H9 (cell line): ENCODE results near the gene KAT6B. TPM values are rescaled to one million over a fixed set of nuclear protein-coding genes. Genes with fewer than 3 reads are reported as not detected.

Experiments used
- DNase-seq: peaks from one replicate; pipeline ENCODE4 v3.0.0-alpha.2; 2017
- H2AFZ ChIP-seq: one replicate; pipeline ENCODE4 v1.6.1; 2013; ENCODE audit warnings: mild to moderate bottlenecking, low read length, control low read depth, moderate library complexity
- H2AK5ac ChIP-seq: 2 replicates; pipeline ENCODE4 v1.6.1; 2013; ENCODE audit warnings: low read length, control low read depth, mixed read lengths; ENCODE audit not compliant: insufficient read length
- H2BK120ac ChIP-seq: one replicate; pipeline ENCODE4 v1.6.1; 2013; ENCODE audit warnings: low read depth, mild to moderate bottlenecking, low read length, control low read depth, inconsistent platforms; ENCODE audit not compliant: poor library complexity, severe bottlenecking
- H2BK12ac ChIP-seq: 2 replicates; pipeline ENCODE4 v1.6.1; 2013; ENCODE audit warnings: low read length, control low read depth, mixed read lengths, low read depth; ENCODE audit not compliant: insufficient read length
- H2BK15ac ChIP-seq: 2 replicates; pipeline ENCODE4 v1.6.1; 2013; ENCODE audit warnings: low read depth, low read length, control low read depth
- H2BK20ac ChIP-seq: one replicate; pipeline ENCODE4 v1.6.1; 2013; ENCODE audit warnings: low read depth, mild to moderate bottlenecking, low read length, control low read depth, inconsistent platforms; ENCODE audit not compliant: poor library complexity, severe bottlenecking
- H2BK5ac ChIP-seq: 2 replicates; pipeline ENCODE4 v1.6.1; 2013; ENCODE audit warnings: low read length, control low read depth, mixed read lengths; ENCODE audit not compliant: insufficient read length
- H3K14ac ChIP-seq: 2 replicates; pipeline ENCODE4 v1.6.1; 2013; ENCODE audit warnings: low read length, control low read depth; ENCODE audit not compliant: insufficient read depth
- H3K18ac ChIP-seq: 2 replicates; pipeline ENCODE4 v1.6.1; 2013; ENCODE audit warnings: low read depth, mild to moderate bottlenecking, mixed read lengths, low read length, control low read depth; ENCODE audit not compliant: insufficient read length
- H3K23ac ChIP-seq: 2 replicates; pipeline ENCODE4 v1.6.1; 2013; ENCODE audit warnings: low read length, control low read depth, mixed read lengths, low read depth; ENCODE audit not compliant: insufficient read length
- H3K23me2 ChIP-seq: 2 replicates; pipeline ENCODE4 v1.6.1; 2013; ENCODE audit warnings: low read depth, mild to moderate bottlenecking, mixed read lengths, low read length, control low read depth; ENCODE audit not compliant: insufficient read length, poor library complexity, severe bottlenecking
- H3K27ac ChIP-seq: 2 replicates; pipeline ENCODE4 v1.5.1; 2013; ENCODE audit warnings: low read length, control low read depth, mixed read lengths, low read depth; ENCODE audit not compliant: insufficient read length
- H3K27me3 ChIP-seq: 2 replicates; pipeline ENCODE4 v1.6.1; 2013; ENCODE audit warnings: low read length, control low read depth, inconsistent platforms; ENCODE audit not compliant: insufficient read depth
- H3K4ac ChIP-seq: 2 replicates; pipeline ENCODE4 v1.6.1; 2013; ENCODE audit warnings: low read depth, mild to moderate bottlenecking, control low read depth, inconsistent platforms, low read length, moderate library complexity
- H3K4me1 ChIP-seq: 2 replicates; pipeline ENCODE4 v1.6.1; 2013; ENCODE audit warnings: low read length, control low read depth, inconsistent platforms; ENCODE audit not compliant: insufficient read depth
- H3K4me2 ChIP-seq: 2 replicates; pipeline ENCODE4 v1.6.1; 2013; ENCODE audit warnings: low read length, control low read depth, mixed read lengths; ENCODE audit not compliant: insufficient read length, insufficient read depth
- H3K56ac ChIP-seq: 2 replicates; pipeline ENCODE4 v1.6.1; 2013; ENCODE audit warnings: low read depth, mild to moderate bottlenecking, mixed read lengths, low read length, control low read depth; ENCODE audit not compliant: insufficient read length
- H3K79me1 ChIP-seq: 2 replicates; pipeline ENCODE4 v1.6.1; 2013; ENCODE audit warnings: low read depth, mild to moderate bottlenecking, moderate library complexity, low read length, control low read depth, inconsistent platforms; ENCODE audit not compliant: insufficient read depth, poor library complexity, severe bottlenecking
- H3K79me2 ChIP-seq: 2 replicates; pipeline ENCODE4 v1.6.1; 2013; ENCODE audit warnings: low read length, control low read depth, inconsistent platforms; ENCODE audit not compliant: insufficient read depth
- H3K9ac ChIP-seq: 2 replicates; pipeline ENCODE4 v1.6.1; 2013; ENCODE audit warnings: low read length, control low read depth, mixed read lengths; ENCODE audit not compliant: insufficient read length; ENCODE audit errors: extremely low read depth
- H3K9me3 ChIP-seq: one replicate; pipeline ENCODE4 v1.6.1; 2013; ENCODE audit warnings: low read depth, low read length, inconsistent platforms; ENCODE audit not compliant: control insufficient read depth
- H3T11ph ChIP-seq: one replicate; pipeline ENCODE4 v1.6.1; 2013; ENCODE audit warnings: mild to moderate bottlenecking, low read length, control low read depth, inconsistent platforms
- H4K20me1 ChIP-seq: one replicate; pipeline ENCODE4 v1.6.1; 2013; ENCODE audit not compliant: control insufficient read depth, insufficient read length, insufficient read depth
- H4K5ac ChIP-seq: 2 replicates; pipeline ENCODE4 v1.6.1; 2013; ENCODE audit warnings: low read depth, mild to moderate bottlenecking, mixed read lengths, low read length, control low read depth; ENCODE audit not compliant: insufficient read length
- H4K8ac ChIP-seq: replicated peaks from 2 replicates; pipeline ENCODE4 v1.6.1; 2013; ENCODE audit warnings: low read length, control low read depth, mixed read lengths, low read depth; ENCODE audit not compliant: insufficient read length
- H4K91ac ChIP-seq: 2 replicates; pipeline ENCODE4 v1.6.1; 2013; ENCODE audit warnings: low read depth, mild to moderate bottlenecking, moderate library complexity, mixed read lengths, low read length, control low read depth; ENCODE audit not compliant: insufficient read length
- H3K27ac Mint-ChIP-seq, 3 experiments: 2 replicates in 2 of 3; 3 replicates in 1 of 3; pipeline ENCODE4 v1.8.0; 2020 to 2021; ENCODE audit warnings: mixed read lengths in 3 of 3, mild to moderate bottlenecking in 1 of 3, moderate library complexity in 1 of 3
- H3K27me3 Mint-ChIP-seq: 2 replicates; pipeline ENCODE4 v1.8.0; 2021; ENCODE audit warnings: low read depth, mild to moderate bottlenecking, moderate library complexity, mixed read lengths
- H3K36me3 Mint-ChIP-seq, 3 experiments: 2 replicates in 2 of 3; 3 replicates in 1 of 3; pipeline ENCODE4 v1.8.0; 2020 to 2021; ENCODE audit warnings: low read depth in 3 of 3, mixed read lengths in 3 of 3; ENCODE audit not compliant: insufficient read depth in 1 of 3
- H3K4me1 Mint-ChIP-seq, 2 experiments: 2 replicates each; pipeline ENCODE4 v1.8.0; 2020; ENCODE audit warnings: mixed read lengths in 2 of 2
- H3K4me3 Mint-ChIP-seq, 2 experiments: 2 replicates in 1 of 2; 3 replicates in 1 of 2; pipeline ENCODE4 v1.8.0; 2020 to 2021; ENCODE audit warnings: mild to moderate bottlenecking in 2 of 2, mixed read lengths in 2 of 2, moderate library complexity in 1 of 2
- H3K9me3 Mint-ChIP-seq, 2 experiments: 2 replicates in 1 of 2; 3 replicates in 1 of 2; pipeline ENCODE4 v1.8.0; 2020; ENCODE audit warnings: mild to moderate bottlenecking in 2 of 2, mixed read lengths in 2 of 2, moderate library complexity in 1 of 2
- CTCF ChIP-seq: fragments of 200-600 bp; sonication (generic); conservative IDR thresholded peaks from 3 replicates; pipeline ENCODE4 v1.8.0; 2021; ENCODE audit warnings: antibody characterized with exemption, mild to moderate bottlenecking
- WGBS: extraction: QIAGEN DNeasy Blood & Tissue Kit; methylation state at CpG from one replicate; pipeline ENCODE4 v1.1.7; 2013; ENCODE audit warnings: missing lambda C conversion rate, low lambda C conversion rate, mixed read lengths; ENCODE audit not compliant: insufficient read length; ENCODE audit errors: extremely low coverage; 5-methylcytosine and 5-hydroxymethylcytosine counted together
- total RNA-seq: library from RNA; stranded (reverse); gene quantifications from 2 replicates; pipeline ENCODE4 v1.2.1, GENCODE V29; 2021

The KAT6B gene
- total RNA-seq, 1 experiment from 2014 or later = 34.2 TPM

DNA sequence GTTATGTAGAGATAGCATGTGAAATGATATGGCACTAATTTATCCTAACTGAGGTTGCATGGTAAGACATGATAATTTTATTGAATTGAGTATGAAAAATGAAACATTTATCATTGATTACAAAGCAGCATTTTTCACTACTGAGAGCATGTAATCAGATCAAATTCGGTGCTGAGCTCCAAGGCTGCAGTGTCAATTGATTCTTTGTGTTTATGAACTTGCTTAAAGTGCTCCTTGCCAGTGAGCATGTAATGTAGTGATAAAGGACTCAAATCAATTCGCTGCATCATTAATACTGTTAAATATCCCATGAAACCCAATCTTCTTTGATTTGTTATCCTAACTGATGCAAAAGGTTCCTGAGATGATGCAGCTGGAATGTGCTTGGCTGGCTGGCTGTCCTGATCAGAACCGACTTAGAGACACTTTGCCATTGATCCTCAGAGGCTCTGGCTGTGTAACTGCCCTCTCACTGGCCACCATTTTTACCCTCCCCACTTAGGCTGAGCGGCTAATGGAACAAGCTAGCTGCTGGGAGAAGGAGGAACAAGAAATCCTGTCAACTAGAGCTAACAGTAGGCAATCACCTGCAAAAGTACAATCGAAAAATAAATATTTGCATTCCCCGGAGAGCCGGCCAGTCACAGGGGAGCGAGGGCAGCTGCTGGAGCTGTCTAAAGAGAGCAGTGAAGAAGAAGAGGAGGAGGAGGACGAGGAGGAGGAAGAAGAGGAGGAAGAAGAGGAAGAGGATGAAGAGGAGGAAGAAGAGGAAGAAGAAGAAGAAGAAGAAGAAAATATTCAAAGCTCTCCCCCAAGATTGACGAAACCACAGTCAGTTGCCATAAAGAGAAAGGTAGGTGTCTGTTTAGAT, 195.2 kb downstream of the KAT6B start:
- Histone ChIP-seq H4K20me1 (no peaks in the 10 kb centered on the region), H4K91ac (no peak overlapping the region), H2BK20ac (no peak overlapping the region), H3K18ac (no peak overlapping the region), H3T11ph (no peak overlapping the region), H3K79me2 (no peaks in the 10 kb centered on the region), H3K56ac (no peak overlapping the region), H3K23ac (no peak overlapping the region), H2AK5ac (no peak overlapping the region), H2AFZ (no peak overlapping the region), H3K14ac (no peak overlapping the region), H3K79me1 (no peaks in the 10 kb centered on the region), H2BK12ac (no peak overlapping the region), H2BK5ac (no peak overlapping the region), H4K8ac (no peak overlapping the region), H3K23me2 (no peaks in the 10 kb centered on the region), H3K4me1 (no peaks in the 10 kb centered on the region), H2BK120ac (no peak overlapping the region), H3K9me3 (no peaks in the 10 kb centered on the region), H3K4me2 (no peak overlapping the region), H2BK15ac (no peak overlapping the region), H3K4ac (no peak overlapping the region), H3K9ac (no peak overlapping the region), H3K27ac (no peak overlapping the region), H3K27me3 (no peaks in the 10 kb centered on the region), H4K5ac (no peak overlapping the region)
- Mint-ChIP-seq H3K27ac (peak overlapping the region in 1 of 3 experiments; percentile 57; a peak in 4 of 7 replicates), H3K27me3 (no peaks in the 10 kb centered on the region), H3K4me3 (no peak overlapping the region), H3K4me1 (peaks cover 6 to 7% of the 10 kb centered on the region in 2 experiments), H3K36me3 (peaks cover 0 to 26% (median 19%) of the 10 kb centered on the region in 3 experiments; a peak in 6 of 7 replicates), H3K9me3 (no peaks in the 10 kb centered on the region)
- DNase-seq = no peak
- TF ChIP-seq CTCF = no peak
- WGBS = no CpG with 5 or more reads among the region's 10 CpGs
